ENCODE measurements around the gene CERS1. TPM values are rescaled to one million over a fixed set of nuclear protein-coding genes. Genes with fewer than 3 reads are reported as not detected.

CERS1 gene, protein sequence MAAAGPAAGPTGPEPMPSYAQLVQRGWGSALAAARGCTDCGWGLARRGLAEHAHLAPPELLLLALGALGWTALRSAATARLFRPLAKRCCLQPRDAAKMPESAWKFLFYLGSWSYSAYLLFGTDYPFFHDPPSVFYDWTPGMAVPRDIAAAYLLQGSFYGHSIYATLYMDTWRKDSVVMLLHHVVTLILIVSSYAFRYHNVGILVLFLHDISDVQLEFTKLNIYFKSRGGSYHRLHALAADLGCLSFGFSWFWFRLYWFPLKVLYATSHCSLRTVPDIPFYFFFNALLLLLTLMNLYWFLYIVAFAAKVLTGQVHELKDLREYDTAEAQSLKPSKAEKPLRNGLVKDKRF
- 0.25 and 0.54 TPM in 2 replicates for total RNA-seq (2014; rRNA removed; shearing (Covaris generic))
- polyA plus RNA-seq (2016; fragmentation: Nextera tagmentation; extraction: Ambion mirVana): 0.38 and 0.54 TPM in 2 replicates

DNA sequence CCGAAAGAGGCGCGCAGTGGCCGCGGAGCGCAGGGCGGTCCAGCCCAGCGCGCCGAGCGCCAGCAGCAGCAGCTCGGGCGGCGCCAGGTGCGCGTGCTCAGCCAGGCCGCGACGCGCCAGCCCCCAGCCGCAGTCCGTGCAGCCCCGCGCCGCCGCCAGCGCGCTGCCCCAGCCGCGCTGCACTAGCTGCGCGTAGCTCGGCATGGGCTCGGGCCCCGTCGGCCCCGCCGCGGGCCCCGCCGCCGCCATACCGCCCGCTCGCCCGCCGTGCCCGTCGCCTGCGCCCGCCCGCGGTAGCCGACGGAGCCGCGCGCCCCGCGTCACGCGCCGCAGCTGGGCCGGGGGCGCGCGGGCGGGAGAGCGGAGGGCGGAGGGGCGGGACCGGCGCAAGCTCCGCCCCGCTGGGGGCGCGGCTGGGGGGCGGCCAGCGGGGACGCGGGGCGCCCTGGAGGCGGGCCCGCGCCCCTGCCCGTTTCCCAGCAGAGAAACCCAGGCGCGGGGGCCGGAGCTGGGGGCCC is at the start of gene CERS1:
CERS1 (minus strand) TSS at position 335 of the 518 bp plus-strand sequence; CDS start at position 249, 86 bp downstream.
- Histone ChIP-seq H3K27me3 (replicated peaks; ENCODE audit: insufficient read depth) (no peaks in the 10 kb centered on the region), H3F3A (ENCODE audit: insufficient read depth) (no peaks in the 10 kb centered on the region), H3K27ac (no peak within 1 kb of the TSS), H2AFZ (peak within 1 kb of the TSS; percentile 58), H3K36me3 (ENCODE audit: low read depth) (no peaks in the 10 kb centered on the region), H3K4me1 (ENCODE audit: insufficient read depth) (no peaks in the 10 kb centered on the region), H3K4me3 (peak within 1 kb of the TSS; percentile 64), H3K79me2 (ENCODE audit: insufficient read depth) (no peaks in the 10 kb centered on the region), H3K9ac (no peak within 1 kb of the TSS), H3K9me3 (ENCODE audit: low read depth) (no peaks in the 10 kb centered on the region), H3K9me2 (ENCODE audit: insufficient read depth) (no peaks in the 10 kb centered on the region), H3K4me2 (ENCODE audit: unreplicated experiment) (peak within 1 kb of the TSS; percentile 58), H4K20me1 (ENCODE audit: insufficient read depth) (no peaks in the 10 kb centered on the region)
- in situ Hi-C loops (cut with MboI): no loop called here
- WGBS, 2 experiments (ENCODE audit: low coverage in 1 of 2, low lambda C conversion rate in 2 of 2, missing lambda C conversion rate in 2 of 2): 2 to 3% methylated on average over 16 to 58 of the region's 89 CpGs
- peak; percentile 54 for DNase-seq
- TF ChIP-seq EZH2 (IDR thresholded peaks at IDR 0.05; ENCODE audit: insufficient read depth, poor library complexity, severe bottlenecking): no peak
- no peak for TF ChIP-seq EZH2phosphoT487 (IDR thresholded peaks at IDR 0.05; ENCODE audit: insufficient read depth, low read depth)

DNA sequence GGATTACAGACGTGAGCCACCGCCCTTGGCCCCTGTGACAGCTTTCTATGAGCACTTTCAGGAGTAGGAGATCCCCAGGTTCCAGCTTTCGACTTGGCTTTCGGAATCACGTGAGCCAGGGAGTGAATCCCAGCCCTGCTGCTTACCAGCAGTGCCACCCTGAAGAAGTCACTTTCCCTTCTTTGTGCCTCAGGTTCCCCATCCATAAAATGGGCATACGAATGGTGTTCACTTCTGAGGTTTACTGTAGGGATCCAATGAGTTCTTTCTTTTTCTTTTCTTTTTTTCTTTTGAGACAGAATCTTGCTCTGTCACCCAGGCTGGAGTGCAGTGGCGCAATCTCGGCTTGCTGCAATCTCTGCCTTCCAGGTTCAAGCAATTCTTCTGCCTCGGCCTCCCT is 49.3 kb upstream of the CERS1 start:
- 90 to 92% methylated on average over 9 of the region's 9 CpGs for WGBS, 2 experiments (ENCODE audit: low coverage in 1 of 2, low lambda C conversion rate in 2 of 2, missing lambda C conversion rate in 2 of 2)
- no peaks in the 10 kb centered on the region for H3K27me3 ChIP-seq (replicated peaks; ENCODE audit: insufficient read depth)
- DNase-seq: no peak
- H3K9ac ChIP-seq: no peak overlapping the region
- no peak overlapping the region for H3K4me3 ChIP-seq
- H3K4me2 ChIP-seq (ENCODE audit: unreplicated experiment): no peak overlapping the region
- H4K20me1 ChIP-seq (ENCODE audit: insufficient read depth): no peaks in the 10 kb centered on the region
- 0 out of 2 replicates have a peak, but pooled peaks cover 3% of the 10 kb centered on the region for H3K4me1 ChIP-seq (ENCODE audit: insufficient read depth)
- H3K9me2 ChIP-seq (ENCODE audit: insufficient read depth): no peaks in the 10 kb centered on the region
- no peak overlapping the region for H3K27ac ChIP-seq
- in situ Hi-C loops (cut with MboI): no loop called here
- no peaks in the 10 kb centered on the region for H3K36me3 ChIP-seq (ENCODE audit: low read depth)
- H3K79me2 ChIP-seq (ENCODE audit: insufficient read depth): peaks cover 9% of the 10 kb centered on the region
- H3F3A ChIP-seq (ENCODE audit: insufficient read depth): no peaks in the 10 kb centered on the region
- TF ChIP-seq EZH2 (IDR thresholded peaks at IDR 0.05; ENCODE audit: insufficient read depth, poor library complexity, severe bottlenecking): no peak
- TF ChIP-seq EZH2phosphoT487 (IDR thresholded peaks at IDR 0.05; ENCODE audit: insufficient read depth, low read depth): no peak
- no peaks in the 10 kb centered on the region for H3K9me3 ChIP-seq (ENCODE audit: low read depth)
- no peak overlapping the region for H2AFZ ChIP-seq

DNA sequence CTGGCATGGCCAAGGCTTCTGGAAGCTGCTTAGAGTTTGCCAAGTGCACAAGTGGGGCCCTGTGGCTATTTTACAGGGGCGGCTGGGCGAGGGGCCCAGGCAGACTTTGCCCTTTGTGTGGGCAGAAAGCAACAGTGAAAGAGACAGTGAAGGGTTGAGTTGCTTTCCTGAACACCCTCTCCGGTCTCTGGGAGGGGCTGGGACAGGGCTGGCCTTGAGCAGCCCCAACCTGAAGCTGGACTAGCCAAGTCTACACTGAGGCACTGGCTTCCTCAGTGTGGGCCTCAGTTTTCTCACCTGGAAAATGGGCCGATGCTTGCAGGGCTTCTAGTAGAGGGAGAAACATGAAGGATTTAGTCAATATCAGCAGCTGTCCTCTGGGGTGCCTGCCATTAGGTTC is 47.5 kb upstream of the CERS1 start:
- no peak for TF ChIP-seq EZH2 (IDR thresholded peaks at IDR 0.05; ENCODE audit: insufficient read depth, poor library complexity, severe bottlenecking)
- no peak for TF ChIP-seq EZH2phosphoT487 (IDR thresholded peaks at IDR 0.05; ENCODE audit: insufficient read depth, low read depth)
- Histone ChIP-seq H3K4me2 (ENCODE audit: unreplicated experiment) (no peak overlapping the region), H3K9me3 (ENCODE audit: low read depth) (no peaks in the 10 kb centered on the region), H2AFZ (no peak overlapping the region), H3K79me2 (ENCODE audit: insufficient read depth) (peaks cover 27% of the 10 kb centered on the region), H3K4me3 (no peak overlapping the region), H3K27ac (no peak overlapping the region), H3K9ac (no peak overlapping the region), H4K20me1 (ENCODE audit: insufficient read depth) (no peaks in the 10 kb centered on the region), H3K4me1 (ENCODE audit: insufficient read depth) (peaks cover 9% of the 10 kb centered on the region; the same call in 1 of the 2 replicates), H3K36me3 (ENCODE audit: low read depth) (no peaks in the 10 kb centered on the region), H3K27me3 (replicated peaks; ENCODE audit: insufficient read depth) (no peaks in the 10 kb centered on the region), H3F3A (ENCODE audit: insufficient read depth) (no peaks in the 10 kb centered on the region), H3K9me2 (ENCODE audit: insufficient read depth) (no peaks in the 10 kb centered on the region)
- in situ Hi-C loops (cut with MboI): no loop called here
- no peak for DNase-seq
- WGBS, 2 experiments (ENCODE audit: low coverage in 1 of 2, low lambda C conversion rate in 2 of 2, missing lambda C conversion rate in 2 of 2): 94 to 96% methylated on average over 4 of the region's 4 CpGs

DNA sequence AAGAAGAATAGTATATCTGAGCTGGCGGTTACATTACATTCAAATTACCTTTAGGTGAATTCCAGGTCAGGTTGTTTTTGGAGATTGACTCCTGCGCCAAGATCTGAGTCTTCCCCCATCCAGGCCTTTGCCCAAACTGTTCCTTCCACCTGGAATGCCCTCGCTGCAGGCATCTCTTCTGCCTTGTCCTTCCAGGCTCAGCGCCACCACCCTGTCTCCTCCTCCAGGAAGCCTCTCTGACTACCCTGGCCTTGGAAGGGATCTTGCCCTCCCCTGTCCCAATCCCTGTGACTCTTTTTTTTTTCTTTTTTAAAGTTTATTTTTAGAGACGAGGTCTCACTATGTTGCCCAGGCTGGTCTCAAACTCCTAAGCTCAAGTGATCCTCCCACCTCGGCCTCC is 46.7 kb upstream of the CERS1 start:
- no peaks in the 10 kb centered on the region for H3K9me2 ChIP-seq (ENCODE audit: insufficient read depth)

More for the DNA sequence above, 46.7 kb upstream of the CERS1 start:
- no peak overlapping the region for H2AFZ ChIP-seq
- DNase-seq: no peak
- H3K4me2 ChIP-seq (ENCODE audit: unreplicated experiment): no peak overlapping the region
- no peak overlapping the region for H3K27ac ChIP-seq
- H3K9ac ChIP-seq: no peak overlapping the region
- TF ChIP-seq EZH2phosphoT487 (IDR thresholded peaks at IDR 0.05; ENCODE audit: insufficient read depth, low read depth) (no peak), EZH2 (IDR thresholded peaks at IDR 0.05; ENCODE audit: insufficient read depth, poor library complexity, severe bottlenecking) (no peak)
- H3K9me3 ChIP-seq (ENCODE audit: low read depth): no peaks in the 10 kb centered on the region
- no peaks in the 10 kb centered on the region for H4K20me1 ChIP-seq (ENCODE audit: insufficient read depth)
- H3K36me3 ChIP-seq (ENCODE audit: low read depth): 0 out of 2 replicates have a peak, but pooled peaks cover 3% of the 10 kb centered on the region
- H3K27me3 ChIP-seq (replicated peaks; ENCODE audit: insufficient read depth): no peaks in the 10 kb centered on the region
- H3F3A ChIP-seq (ENCODE audit: insufficient read depth): no peaks in the 10 kb centered on the region
- WGBS, 2 experiments (ENCODE audit: low coverage in 1 of 2, low lambda C conversion rate in 2 of 2, missing lambda C conversion rate in 2 of 2): 96 to 99% methylated on average over 6 of the region's 6 CpGs
- in situ Hi-C loops (cut with MboI): no loop called here
- peaks cover 9% of the 10 kb centered on the region; the same call in 1 of the 2 replicates for H3K4me1 ChIP-seq (ENCODE audit: insufficient read depth)
- no peak overlapping the region for H3K4me3 ChIP-seq
- peaks cover 27% of the 10 kb centered on the region for H3K79me2 ChIP-seq (ENCODE audit: insufficient read depth)
